B cell (primary cell): Measurements from ENCODE around the gene RFX2. TPM values are rescaled to one million over a fixed set of nuclear protein-coding genes. Genes with fewer than 3 reads are reported as not detected.

ENCODE experiments used
- ATAC-seq: fragments of 200-7000 bp; cut with Tn5 transposase; one replicate; pipeline ENCODE4 v1.10.0; 2021; ENCODE audit warnings: low read depth, mild to moderate bottlenecking, moderate number of reproducible peaks, moderate library complexity
- CTCF ChIA-PET: fragments of 350-600 bp; sonication (Branson Sonifier 250); formaldehyde crosslinking; loops from one replicate; lab custom pipeline; 2021; ENCODE audit warnings: antibody characterized with exemption, inconsistent platforms; lab: Charles Lee
- POLR2A ChIA-PET: fragments of 350-600 bp; sonication (Branson Sonifier 250); formaldehyde crosslinking; loops from one replicate; lab custom pipeline; 2021; ENCODE audit warnings: antibody characterized with exemption; lab: Charles Lee
- DNase-seq: peaks from one replicate; pipeline ENCODE4 v3.0.0; 2013
- H2AFZ ChIP-seq: 2 replicates; pipeline ENCODE4 v1.6.1; 2012; ENCODE audit warnings: mild to moderate bottlenecking, low read depth, low read length; ENCODE audit not compliant: insufficient read depth, poor library complexity, severe bottlenecking
- H3K27ac ChIP-seq, 2 donors: 1 replicate in 1 of 2; 2 replicates in 1 of 2; pipeline ENCODE4 v1.5.1; 2012 to 2013; ENCODE audit warnings: low read length in 2 of 2, mild to moderate bottlenecking in 2 of 2, moderate library complexity in 1 of 2
- H3K27me3 ChIP-seq, 4 experiments: fragments of 200-600 bp in 1 of 4; sonication (generic) in 1 of 4; replicated peaks in 1 of 4; 1 replicate in 2 of 4; 2 replicates in 2 of 4; pipeline versions ENCODE4 v1.6.1 to v1.7.0; 2013 to 2016; ENCODE audit warnings: low read length in 3 of 4, mild to moderate bottlenecking in 2 of 4, mixed read lengths in 1 of 4, moderate library complexity in 1 of 4; ENCODE audit not compliant: insufficient read depth in 4 of 4, control insufficient read depth in 3 of 4; ENCODE audit errors: control extremely low read depth in 1 of 4
- H3K36me3 ChIP-seq, 2 experiments: replicated peaks in 1 of 2; 1 replicate in 1 of 2; 2 replicates in 1 of 2; pipeline versions ENCODE4 v1.6.1 to v1.7.1; 2013; ENCODE audit warnings: low read length in 1 of 2; ENCODE audit not compliant: insufficient read depth in 2 of 2, control insufficient read depth in 1 of 2; ENCODE audit errors: control extremely low read depth in 1 of 2, extremely low read depth in 1 of 2
- H3K4me1 ChIP-seq, 2 donors: fragments of 200-600 bp in 1 of 2; sonication (generic) in 1 of 2; 1 replicate in 1 of 2; 2 replicates in 1 of 2; pipeline versions ENCODE4 v1.5.1 to v1.6.1; 2013 to 2017; ENCODE audit warnings: low read length in 2 of 2; ENCODE audit not compliant: control insufficient read depth in 2 of 2, insufficient read depth in 2 of 2
- H3K4me2 ChIP-seq: replicated peaks from 2 replicates; pipeline ENCODE3; 2012; ENCODE audit warnings: mild to moderate bottlenecking, low read depth, low read length; ENCODE audit not compliant: poor library complexity, severe bottlenecking
- H3K4me3 ChIP-seq, 5 experiments: fragments of 200-600 bp in 1 of 5; sonication (generic) in 1 of 5; 1 replicate in 3 of 5; 2 replicates in 2 of 5; pipeline versions ENCODE4 v1.5.1 to v1.7.0; 2011 to 2016; ENCODE audit warnings: low read length in 4 of 5, mild to moderate bottlenecking in 4 of 5, low read depth in 2 of 5, control low read depth in 1 of 5, moderate library complexity in 1 of 5; ENCODE audit not compliant: insufficient read depth in 1 of 5; ENCODE audit errors: control extremely low read depth in 1 of 5, extremely low read depth in 1 of 5
- H3K79me2 ChIP-seq: fragments of 200-600 bp; sonication (generic); one replicate; pipeline ENCODE4 v1.6.0; 2016; ENCODE audit warnings: low read length; ENCODE audit not compliant: control insufficient read depth, insufficient read depth
- H3K9ac ChIP-seq: fragments of 200-600 bp; sonication (generic); 2 replicates; pipeline ENCODE4 v1.6.1; 2017; ENCODE audit warnings: mild to moderate bottlenecking, low read length, moderate library complexity
- H3K9me3 ChIP-seq, 3 donors: one replicate each; pipeline versions ENCODE4 v1.6.1 to v1.7.1; 2013; ENCODE audit warnings: low read length in 2 of 3; ENCODE audit not compliant: control insufficient read depth in 2 of 3, insufficient read depth in 1 of 3; ENCODE audit errors: control extremely low read depth in 1 of 3
- H4K20me1 ChIP-seq: 2 replicates; pipeline ENCODE4 v1.6.0; 2012; ENCODE audit warnings: mild to moderate bottlenecking, low read length; ENCODE audit not compliant: insufficient read depth, control insufficient read depth, poor library complexity, severe bottlenecking
- H3K27ac Mint-ChIP-seq: one replicate; pipeline ENCODE4 v1.8.0; 2021; ENCODE audit warnings: mixed read lengths
- H3K27me3 Mint-ChIP-seq: one replicate; pipeline ENCODE4 v1.8.0; 2021; ENCODE audit warnings: mixed read lengths
- H3K4me1 Mint-ChIP-seq: one replicate; pipeline ENCODE4 v1.8.0; 2021; ENCODE audit warnings: mixed read lengths
- H3K4me3 Mint-ChIP-seq: one replicate; pipeline ENCODE4 v1.8.0; 2021; ENCODE audit warnings: mixed read lengths
- H3K9me3 Mint-ChIP-seq: one replicate; pipeline ENCODE4 v1.8.0; 2022; ENCODE audit warnings: mixed read lengths; ENCODE audit not compliant: insufficient read depth
- CTCF ChIP-seq: fragments of 200-600 bp; IDR thresholded peaks from one replicate; pipeline ENCODE4 v1.8.0; 2022; ENCODE audit warnings: antibody characterized with exemption, mild to moderate bottlenecking
- EZH2 ChIP-seq: IDR thresholded peaks from 2 replicates; pipeline ENCODE4 v1.6.1; 2012; ENCODE audit warnings: borderline replicate concordance, low read depth, mild to moderate bottlenecking, moderate library complexity, low read length; ENCODE audit not compliant: insufficient read depth, poor library complexity, severe bottlenecking
- WGBS: methylation state at CpG from one replicate; pipeline ENCODE4 v1.1.5; 2013; ENCODE audit warnings: missing lambda C conversion rate; ENCODE audit not compliant: insufficient coverage; 5-methylcytosine and 5-hydroxymethylcytosine counted together
- intact Hi-C: fragments of 100-400 bp; cut with micrococcal nuclease; formaldehyde crosslinking; loops from one replicate; pipeline ENCODE4 v1.10.0; 2022
- polyA plus RNA-seq: library from polyadenylated mRNA; depleted of rRNA; stranded (reverse); fragments of >200 nt; gene quantifications from 2 replicates; pipeline ENCODE4 v1.2.3, GENCODE V29; 2012
- total RNA-seq, 2 donors: library from RNA; stranded (reverse); fragments of 120-200 nt in 1 of 2; gene quantifications; 1 replicate in 1 of 2; 2 replicates in 1 of 2; pipeline versions ENCODE4 v1.2.3 to v1.2.4, GENCODE V29; 2013 to 2022

Gene RFX2
- total and polyA plus RNA-seq, 2 donors (not counting 1 experiment from before 2014, with no cell fraction given) = 7.1 to 8.6 TPM

GRCh38 chr19:6076675-6077463 is 33.4 kb downstream of the RFX2 start:
- ChIA-PET POLR2A (interaction anchor here (0.7 kb wide), 1 partner anchor 713 kb away, joined by 8 read pairs; no protein-coding TSS in a partner anchor), CTCF (interaction anchor here (1.1 to 7.4 kb wide), 2 partner anchors 28 to 50 kb away, joined by 3 to 69 read pairs; no protein-coding TSS in a partner anchor)
- Histone ChIP-seq H3K36me3 (no peaks in the 10 kb centered on the region), H3K4me2 (no peak overlapping the region), H3K9ac (no peak overlapping the region), H3K4me1 (peaks cover 0 to 9% of the 10 kb centered on the region in 2 donors), H3K9me3 (no peaks in the 10 kb centered on the region), H4K20me1 (no peaks in the 10 kb centered on the region), H2AFZ (no peak overlapping the region), H3K79me2 (no peaks in the 10 kb centered on the region), H3K27ac (no peak overlapping the region), H3K4me3 (no peak overlapping the region), H3K27me3 (no peaks in the 10 kb centered on the region)
- Mint-ChIP-seq H3K9me3 (no peaks in the 10 kb centered on the region), H3K27ac (no peak overlapping the region), H3K27me3 (no peaks in the 10 kb centered on the region), H3K4me1 (peaks cover 8% of the 10 kb centered on the region), H3K4me3 (no peak overlapping the region)
- no peak for TF ChIP-seq CTCF
- no peak for TF ChIP-seq EZH2
- ATAC-seq (no peak), DNase-seq (no peak)
- intact Hi-C loops = no loop called here
- 95% methylated on average over 10 of the region's 13 CpGs for WGBS

- Mint-ChIP-seq H3K27ac (no peak overlapping the region), H3K4me3 (no peak overlapping the region), H3K27me3 (no peaks in the 10 kb centered on the region), H3K9me3 (no peaks in the 10 kb centered on the region), H3K4me1 (peaks cover 8% of the 10 kb centered on the region)
- Histone ChIP-seq H3K4me1 (peaks cover 0 to 9% of the 10 kb centered on the region in 2 donors), H4K20me1 (no peaks in the 10 kb centered on the region), H3K27me3 (no peaks in the 10 kb centered on the region), H2AFZ (no peak overlapping the region), H3K79me2 (no peaks in the 10 kb centered on the region), H3K9ac (no peak overlapping the region), H3K4me3 (no peak overlapping the region), H3K27ac (no peak overlapping the region), H3K36me3 (no peaks in the 10 kb centered on the region), H3K9me3 (no peaks in the 10 kb centered on the region), H3K4me2 (no peak overlapping the region)
- ATAC-seq (no peak), DNase-seq (no peak)
- TF ChIP-seq EZH2 (no peak), CTCF (no peak)
- intact Hi-C loops = no loop called here
- POLR2A ChIA-PET = no interaction called here
- 100% methylated on average over 4 of the region's 7 CpGs for WGBS
- CTCF ChIA-PET = interaction anchor here (1.1 to 7.4 kb wide), 2 partner anchors 27 to 50 kb away, joined by 3 to 69 read pairs; no protein-coding TSS in a partner anchor
Measured at GRCh38 chr19:6076291-6076665, 34.0 kb downstream of the RFX2 start.
